B cell (primary cell): Measurements from ENCODE around the gene RELCH. TPM values are rescaled to one million over a fixed set of nuclear protein-coding genes. Genes with fewer than 3 reads are reported as not detected.

Experiments used
- ATAC-seq: fragments of 200-7000 bp; cut with Tn5 transposase; one replicate; pipeline ENCODE4 v1.10.0; 2021; ENCODE audit warnings: low read depth, mild to moderate bottlenecking, moderate number of reproducible peaks, moderate library complexity
- CTCF ChIA-PET: fragments of 350-600 bp; sonication (Branson Sonifier 250); formaldehyde crosslinking; loops from one replicate; lab custom pipeline; 2021; ENCODE audit warnings: antibody characterized with exemption, inconsistent platforms; lab: Charles Lee
- POLR2A ChIA-PET: fragments of 350-600 bp; sonication (Branson Sonifier 250); formaldehyde crosslinking; loops from one replicate; lab custom pipeline; 2021; ENCODE audit warnings: antibody characterized with exemption; lab: Charles Lee
- DNase-seq: peaks from one replicate; pipeline ENCODE4 v3.0.0; 2013
- H2AFZ ChIP-seq: 2 replicates; pipeline ENCODE4 v1.6.1; 2012; ENCODE audit warnings: mild to moderate bottlenecking, low read depth, low read length; ENCODE audit not compliant: insufficient read depth, poor library complexity, severe bottlenecking
- H3K27ac ChIP-seq, 2 donors: 1 replicate in 1 of 2; 2 replicates in 1 of 2; pipeline ENCODE4 v1.5.1; 2012 to 2013; ENCODE audit warnings: low read length in 2 of 2, mild to moderate bottlenecking in 2 of 2, moderate library complexity in 1 of 2
- H3K27me3 ChIP-seq, 4 experiments: fragments of 200-600 bp in 1 of 4; sonication (generic) in 1 of 4; replicated peaks in 1 of 4; 1 replicate in 2 of 4; 2 replicates in 2 of 4; pipeline versions ENCODE4 v1.6.1 to v1.7.0; 2013 to 2016; ENCODE audit warnings: low read length in 3 of 4, mild to moderate bottlenecking in 2 of 4, mixed read lengths in 1 of 4, moderate library complexity in 1 of 4; ENCODE audit not compliant: insufficient read depth in 4 of 4, control insufficient read depth in 3 of 4; ENCODE audit errors: control extremely low read depth in 1 of 4
- H3K36me3 ChIP-seq, 2 experiments: replicated peaks in 1 of 2; 1 replicate in 1 of 2; 2 replicates in 1 of 2; pipeline versions ENCODE4 v1.6.1 to v1.7.1; 2013; ENCODE audit warnings: low read length in 1 of 2; ENCODE audit not compliant: insufficient read depth in 2 of 2, control insufficient read depth in 1 of 2; ENCODE audit errors: control extremely low read depth in 1 of 2, extremely low read depth in 1 of 2
- H3K4me1 ChIP-seq, 2 donors: fragments of 200-600 bp in 1 of 2; sonication (generic) in 1 of 2; 1 replicate in 1 of 2; 2 replicates in 1 of 2; pipeline versions ENCODE4 v1.5.1 to v1.6.1; 2013 to 2017; ENCODE audit warnings: low read length in 2 of 2; ENCODE audit not compliant: control insufficient read depth in 2 of 2, insufficient read depth in 2 of 2
- H3K4me2 ChIP-seq: replicated peaks from 2 replicates; pipeline ENCODE3; 2012; ENCODE audit warnings: mild to moderate bottlenecking, low read depth, low read length; ENCODE audit not compliant: poor library complexity, severe bottlenecking
- H3K4me3 ChIP-seq, 5 experiments: fragments of 200-600 bp in 1 of 5; sonication (generic) in 1 of 5; 1 replicate in 3 of 5; 2 replicates in 2 of 5; pipeline versions ENCODE4 v1.5.1 to v1.7.0; 2011 to 2016; ENCODE audit warnings: low read length in 4 of 5, mild to moderate bottlenecking in 4 of 5, low read depth in 2 of 5, control low read depth in 1 of 5, moderate library complexity in 1 of 5; ENCODE audit not compliant: insufficient read depth in 1 of 5; ENCODE audit errors: control extremely low read depth in 1 of 5, extremely low read depth in 1 of 5
- H3K79me2 ChIP-seq: fragments of 200-600 bp; sonication (generic); one replicate; pipeline ENCODE4 v1.6.0; 2016; ENCODE audit warnings: low read length; ENCODE audit not compliant: control insufficient read depth, insufficient read depth
- H3K9ac ChIP-seq: fragments of 200-600 bp; sonication (generic); 2 replicates; pipeline ENCODE4 v1.6.1; 2017; ENCODE audit warnings: mild to moderate bottlenecking, low read length, moderate library complexity
- H3K9me3 ChIP-seq, 3 donors: one replicate each; pipeline versions ENCODE4 v1.6.1 to v1.7.1; 2013; ENCODE audit warnings: low read length in 2 of 3; ENCODE audit not compliant: control insufficient read depth in 2 of 3, insufficient read depth in 1 of 3; ENCODE audit errors: control extremely low read depth in 1 of 3
- H4K20me1 ChIP-seq: 2 replicates; pipeline ENCODE4 v1.6.0; 2012; ENCODE audit warnings: mild to moderate bottlenecking, low read length; ENCODE audit not compliant: insufficient read depth, control insufficient read depth, poor library complexity, severe bottlenecking
- H3K27ac Mint-ChIP-seq: one replicate; pipeline ENCODE4 v1.8.0; 2021; ENCODE audit warnings: mixed read lengths
- H3K27me3 Mint-ChIP-seq: one replicate; pipeline ENCODE4 v1.8.0; 2021; ENCODE audit warnings: mixed read lengths
- H3K4me1 Mint-ChIP-seq: one replicate; pipeline ENCODE4 v1.8.0; 2021; ENCODE audit warnings: mixed read lengths
- H3K4me3 Mint-ChIP-seq: one replicate; pipeline ENCODE4 v1.8.0; 2021; ENCODE audit warnings: mixed read lengths
- H3K9me3 Mint-ChIP-seq: one replicate; pipeline ENCODE4 v1.8.0; 2022; ENCODE audit warnings: mixed read lengths; ENCODE audit not compliant: insufficient read depth
- CTCF ChIP-seq: fragments of 200-600 bp; IDR thresholded peaks from one replicate; pipeline ENCODE4 v1.8.0; 2022; ENCODE audit warnings: antibody characterized with exemption, mild to moderate bottlenecking
- EZH2 ChIP-seq: IDR thresholded peaks from 2 replicates; pipeline ENCODE4 v1.6.1; 2012; ENCODE audit warnings: borderline replicate concordance, low read depth, mild to moderate bottlenecking, moderate library complexity, low read length; ENCODE audit not compliant: insufficient read depth, poor library complexity, severe bottlenecking
- WGBS: methylation state at CpG from one replicate; pipeline ENCODE4 v1.1.5; 2013; ENCODE audit warnings: missing lambda C conversion rate; ENCODE audit not compliant: insufficient coverage; 5-methylcytosine and 5-hydroxymethylcytosine counted together
- intact Hi-C: fragments of 100-400 bp; cut with micrococcal nuclease; formaldehyde crosslinking; loops from one replicate; pipeline ENCODE4 v1.10.0; 2022
- polyA plus RNA-seq: library from polyadenylated mRNA; depleted of rRNA; stranded (reverse); fragments of >200 nt; gene quantifications from 2 replicates; pipeline ENCODE4 v1.2.3, GENCODE V29; 2012
- total RNA-seq, 2 donors: library from RNA; stranded (reverse); fragments of 120-200 nt in 1 of 2; gene quantifications; 1 replicate in 1 of 2; 2 replicates in 1 of 2; pipeline versions ENCODE4 v1.2.3 to v1.2.4, GENCODE V29; 2013 to 2022

RELCH gene
- total and polyA plus RNA-seq, 2 donors (not counting 1 experiment from before 2014, with no cell fraction given) = 17.6 to 77.9 TPM

DNA sequence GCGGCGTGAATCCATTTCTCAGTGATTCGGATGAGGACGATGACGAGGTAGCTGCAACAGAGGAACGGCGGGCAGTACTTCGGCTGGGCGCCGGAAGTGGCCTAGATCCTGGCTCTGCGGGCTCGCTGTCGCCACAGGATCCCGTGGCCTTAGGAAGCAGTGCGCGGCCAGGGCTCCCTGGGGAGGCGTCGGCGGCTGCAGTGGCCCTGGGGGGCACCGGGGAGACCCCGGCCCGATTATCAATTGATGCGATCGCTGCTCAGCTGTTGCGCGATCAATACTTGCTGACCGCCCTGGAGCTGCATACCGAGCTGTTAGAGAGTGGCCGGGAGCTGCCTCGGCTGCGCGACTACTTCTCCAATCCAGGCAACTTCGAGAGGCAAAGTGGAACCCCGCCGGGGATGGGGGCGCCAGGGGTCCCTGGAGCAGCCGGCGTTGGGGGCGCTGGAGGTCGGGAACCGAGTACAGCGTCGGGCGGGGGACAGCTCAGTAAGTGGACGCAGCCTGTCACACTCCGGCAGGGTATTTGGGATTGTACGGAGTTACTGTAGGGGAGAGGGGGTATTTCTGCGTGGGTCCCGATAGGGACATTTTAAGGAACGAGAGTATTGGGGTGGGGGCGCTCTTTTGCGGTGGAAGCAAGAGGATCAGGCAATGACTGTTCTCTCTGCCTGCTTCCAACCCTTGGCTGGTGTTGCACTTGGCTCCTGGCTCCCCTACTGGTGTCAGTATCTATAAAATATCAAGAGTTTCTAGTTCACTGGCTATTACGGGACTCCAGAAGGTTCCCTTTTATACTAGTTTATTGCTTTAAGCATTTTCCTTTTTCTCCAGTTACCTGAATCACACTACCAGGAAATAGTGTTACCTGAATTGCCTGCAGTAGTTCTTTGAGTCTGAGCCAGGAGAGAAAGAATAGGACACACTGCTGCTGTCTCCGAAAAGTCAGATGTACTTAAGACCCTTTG, 772 bp downstream of the RELCH start:
- ChIA-PET CTCF (interaction anchor here (1.0 to 9.3 kb wide), 5 partner anchors 12 to 527 kb away, joined by 3 to 145 read pairs (median 3); partner anchors contain the start of gene PHLPP1), POLR2A (interaction anchor here (0.9 to 1.3 kb wide), 2 partner anchors 63 to 1234 kb away, joined by 3 read pairs; partner anchors contain the start of gene VPS4B)
- peaks cover 3% of the 10 kb centered on the region for H3K9me3 Mint-ChIP-seq
- Histone ChIP-seq H3K4me3 (peak overlapping the region; percentile 58 to 100 (median 97)), H4K20me1 (peaks cover 50% of the 10 kb centered on the region), H3K4me1 (peaks cover 30 to 37% of the 10 kb centered on the region in 2 donors), H3K9ac (peak overlapping the region; percentile 92), H3K4me2 (peak overlapping the region; percentile 93), H3K9me3 (no peaks in the 10 kb centered on the region), H2AFZ (peak overlapping the region; percentile 100), H3K27ac (peak overlapping the region; percentile 71 to 73), H3K79me2 (peaks cover 93% of the 10 kb centered on the region), H3K36me3 (no peaks in the 10 kb centered on the region), H3K27me3 (no peaks in the 10 kb centered on the region)
- H3K27me3 Mint-ChIP-seq = no peaks in the 10 kb centered on the region
- no peak for ATAC-seq
- H3K4me1 Mint-ChIP-seq = peaks cover 70% of the 10 kb centered on the region
- DNase-seq = peak; percentile 45
- intact Hi-C loops = loop anchor here (2.0 to 10.0 kb wide), 8 partner anchors 137 to 1785 kb away; partner anchors contain the start of genes KDSR and TNFRSF11A
- 1% methylated on average over 51 of the region's 54 CpGs for WGBS
- H3K4me3 Mint-ChIP-seq = peak overlapping the region; percentile 98
- H3K27ac Mint-ChIP-seq = peak overlapping the region; percentile 96
- no peak for TF ChIP-seq EZH2
- no peak for TF ChIP-seq CTCF
